ENCODE data around the gene PGM5.
"Not testable (repeated sequence)": the region's sequence is repeated elsewhere in the genome, so short reads cannot be mapped to it uniquely, and the experiment has no call there.

Gene PGM5

DNA sequence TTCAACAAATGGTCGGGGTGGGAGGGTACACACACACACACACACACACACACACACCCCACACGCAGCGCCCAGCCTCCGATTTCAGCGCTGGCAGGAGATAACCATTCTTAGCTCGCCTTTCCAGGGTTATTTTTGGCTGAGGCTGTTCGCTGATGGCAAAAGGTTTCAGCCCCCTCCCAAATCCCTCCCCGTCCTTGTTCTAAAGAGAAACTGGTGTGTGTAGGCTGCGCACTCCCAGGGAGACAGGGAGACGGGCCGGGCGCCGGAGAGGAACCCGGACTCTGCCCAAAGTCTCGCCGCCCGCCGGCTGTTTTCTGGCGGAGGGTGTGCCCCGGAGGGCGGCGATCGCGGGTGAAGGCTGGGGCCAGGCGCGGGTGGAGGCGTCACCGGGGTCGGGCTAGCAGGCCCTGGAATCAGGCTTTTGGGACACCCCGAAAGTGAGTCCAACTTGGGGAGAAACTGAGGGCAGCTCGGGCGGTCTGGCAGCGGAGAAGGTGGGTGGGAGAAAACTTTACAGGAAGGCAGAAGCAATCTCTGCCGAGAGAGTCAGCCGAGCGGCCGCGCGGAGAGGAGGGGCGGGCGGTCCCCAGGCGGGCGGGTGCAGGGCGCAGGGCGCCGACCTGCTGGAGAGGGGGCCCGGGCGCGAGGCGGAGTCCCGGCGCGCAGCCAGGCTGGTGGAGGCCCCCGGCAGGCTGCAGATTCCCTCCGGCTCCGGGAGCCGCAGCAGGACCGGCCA, at the start of gene PGM5:
PGM5 (plus strand) TSS at position 232 of the 739 bp plus-strand sequence. CDS start 517 bp downstream, outside the sequence.
- peak; percentile 9 for DNase-seq
- H3K4me1 Mint-ChIP-seq: peaks cover 6 to 12% of the 10 kb centered on the region in 2 donors
- H3K9me3 Mint-ChIP-seq, H3K36me3 Mint-ChIP-seq: not testable (repeated sequence)
- peak; percentile 74 to 77 for ATAC-seq (replicated peaks)
- peaks cover 11 to 36% of the 10 kb centered on the region in 2 donors for H3K27me3 Mint-ChIP-seq
- H3K27ac Mint-ChIP-seq: peak within 1 kb of the TSS; percentile 20
- H3K4me3 Mint-ChIP-seq: peak within 1 kb of the TSS; percentile 78 to 83

DNA sequence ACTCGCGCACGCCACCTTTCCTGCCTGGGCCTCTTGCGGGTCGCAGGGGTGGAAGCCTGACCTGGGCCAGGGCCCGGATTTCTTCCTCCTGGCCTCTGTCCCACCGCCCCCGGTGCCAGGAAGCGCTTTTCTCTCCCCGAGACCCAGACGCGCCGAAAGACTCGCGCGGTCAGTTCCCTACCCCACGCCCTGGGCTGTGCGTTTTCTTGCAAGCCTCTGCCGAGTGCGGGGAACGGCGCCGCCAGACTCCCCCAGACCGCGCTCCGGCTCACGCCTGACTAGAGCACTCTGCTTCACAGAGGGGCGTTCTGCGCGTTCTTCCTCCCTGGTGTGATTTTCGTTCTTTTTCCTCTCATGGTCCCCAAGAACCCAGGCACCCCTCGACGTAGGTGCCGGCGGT, 49.3 kb upstream of the PGM5 start:
- not testable (repeated sequence) for DNase-seq; H3K4me3 Mint-ChIP-seq; H3K9me3 Mint-ChIP-seq; H3K27me3 Mint-ChIP-seq; H3K36me3 Mint-ChIP-seq; ATAC-seq (replicated peaks); H3K4me1 Mint-ChIP-seq; H3K27ac Mint-ChIP-seq

DNA sequence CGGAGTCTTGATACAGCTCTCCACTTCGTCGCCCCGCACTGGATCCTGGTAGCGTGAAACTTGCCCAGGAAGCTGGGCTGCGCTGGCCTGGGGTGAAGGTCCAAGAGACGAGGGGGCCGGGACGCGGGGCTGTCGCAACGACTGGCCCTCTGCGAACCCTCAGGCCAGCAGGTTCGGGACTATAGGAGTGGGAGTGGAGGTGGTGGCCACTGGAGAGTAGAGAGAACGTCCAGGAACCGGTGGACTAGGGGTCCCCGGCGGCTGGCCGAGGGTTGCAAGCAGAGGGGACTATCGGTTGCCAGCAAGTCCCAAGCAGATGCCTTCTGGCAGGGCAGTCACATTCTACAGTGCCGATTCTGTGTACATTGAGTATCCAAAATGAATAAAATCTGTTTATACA, 48.8 kb upstream of the PGM5 start:
- not testable (repeated sequence) for H3K9me3 Mint-ChIP-seq; H3K27me3 Mint-ChIP-seq; H3K4me1 Mint-ChIP-seq; DNase-seq; ATAC-seq (replicated peaks); H3K4me3 Mint-ChIP-seq; H3K27ac Mint-ChIP-seq; H3K36me3 Mint-ChIP-seq

DNA sequence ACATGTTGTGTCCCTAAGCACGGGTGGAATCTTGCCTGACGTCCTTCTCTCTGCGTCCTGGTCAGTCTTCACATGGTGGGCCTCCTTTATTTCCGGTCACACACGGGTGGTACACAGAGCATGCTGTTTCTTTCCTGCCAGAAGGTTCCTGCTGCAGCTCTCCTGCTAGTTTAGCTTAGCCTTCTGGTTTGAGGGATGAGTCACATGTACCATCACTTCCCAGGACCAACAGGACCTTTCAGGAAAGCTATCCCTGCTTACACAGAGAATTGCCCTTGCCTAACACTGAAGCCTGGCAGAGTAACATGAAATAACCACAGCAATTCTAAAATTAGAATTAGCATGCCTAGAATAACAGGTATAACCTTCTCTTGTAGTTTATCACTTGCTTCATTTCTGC, 45.2 kb upstream of the PGM5 start:
- not testable (repeated sequence) for H3K4me1 Mint-ChIP-seq

DNA sequence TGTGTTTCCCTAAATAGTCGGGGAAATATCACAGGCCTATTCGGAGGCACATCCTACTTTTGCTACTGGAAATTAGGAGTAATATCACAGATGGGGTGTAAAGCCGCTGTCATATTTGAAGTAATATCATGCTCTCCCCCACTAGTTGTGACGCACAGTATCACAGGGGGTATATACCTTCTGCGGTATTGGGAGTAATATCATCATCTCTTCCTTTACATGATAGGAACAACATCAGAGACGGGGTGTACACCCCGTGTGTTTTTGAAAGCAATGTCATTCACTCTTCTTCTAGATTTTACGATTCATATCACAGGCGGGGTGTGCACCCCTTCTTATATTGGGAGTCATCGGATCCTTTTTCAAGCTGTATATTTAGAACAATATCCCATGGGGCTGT, 38.2 kb upstream of the PGM5 start:
- not testable (repeated sequence) for DNase-seq, H3K27ac Mint-ChIP-seq, H3K4me1 Mint-ChIP-seq, H3K9me3 Mint-ChIP-seq, H3K27me3 Mint-ChIP-seq, H3K4me3 Mint-ChIP-seq, H3K36me3 Mint-ChIP-seq
- ATAC-seq (replicated peaks): peak in 1 of 2 donors; percentile 25

More for the DNA sequence above, 45.2 kb upstream of the PGM5 start:
- not testable (repeated sequence) for H3K9me3 Mint-ChIP-seq; H3K27me3 Mint-ChIP-seq; H3K4me3 Mint-ChIP-seq; H3K36me3 Mint-ChIP-seq; DNase-seq; ATAC-seq (replicated peaks); H3K27ac Mint-ChIP-seq

DNA sequence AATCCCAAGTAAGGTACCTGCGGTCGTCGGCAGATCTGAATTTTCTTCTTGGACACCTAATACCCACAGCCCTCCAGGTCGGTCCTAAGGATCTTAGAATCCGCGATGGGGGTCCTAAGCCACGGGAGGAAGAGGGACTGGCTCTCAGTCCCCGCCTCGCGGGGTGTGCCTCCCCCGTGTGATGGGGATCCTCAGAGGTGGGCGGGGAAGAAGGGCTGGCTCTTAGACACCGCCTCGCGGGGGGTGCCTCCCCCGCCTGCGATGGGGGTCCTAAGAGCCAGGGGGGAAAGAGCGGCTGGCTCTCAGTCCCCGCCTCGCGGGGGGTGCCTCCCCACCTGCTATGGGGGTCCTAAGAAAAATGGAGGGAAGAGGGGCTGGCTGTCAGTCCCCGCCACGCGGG, 32.7 kb upstream of the PGM5 start:
- ATAC-seq (replicated peaks); H3K27me3 Mint-ChIP-seq; H3K9me3 Mint-ChIP-seq; DNase-seq; H3K4me3 Mint-ChIP-seq; H3K27ac Mint-ChIP-seq; H3K36me3 Mint-ChIP-seq; H3K4me1 Mint-ChIP-seq: not testable (repeated sequence)

DNA sequence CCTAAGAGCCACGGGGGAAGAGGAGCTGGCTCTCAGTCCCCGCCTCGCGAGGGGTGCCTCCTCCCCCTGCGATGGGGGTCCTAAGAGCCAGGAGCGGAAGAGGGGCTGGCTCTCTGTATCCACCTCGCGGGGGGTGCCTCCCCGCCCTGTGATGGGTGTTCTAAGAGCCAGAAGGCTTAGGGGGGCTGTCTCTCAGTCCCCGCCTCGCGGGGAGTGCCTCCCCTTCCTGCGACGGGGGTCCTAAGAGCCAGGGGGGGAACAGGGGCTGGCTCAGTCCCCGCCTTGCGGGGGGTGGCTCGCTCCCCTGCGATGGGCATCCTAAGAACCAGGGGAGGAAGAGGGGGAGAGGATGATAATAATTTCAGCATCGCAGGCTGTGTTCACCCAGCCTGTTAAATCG, 31.9 kb upstream of the PGM5 start:
- not testable (repeated sequence) for DNase-seq; H3K27me3 Mint-ChIP-seq; ATAC-seq (replicated peaks); H3K27ac Mint-ChIP-seq; H3K4me1 Mint-ChIP-seq; H3K9me3 Mint-ChIP-seq; H3K36me3 Mint-ChIP-seq; H3K4me3 Mint-ChIP-seq

DNA sequence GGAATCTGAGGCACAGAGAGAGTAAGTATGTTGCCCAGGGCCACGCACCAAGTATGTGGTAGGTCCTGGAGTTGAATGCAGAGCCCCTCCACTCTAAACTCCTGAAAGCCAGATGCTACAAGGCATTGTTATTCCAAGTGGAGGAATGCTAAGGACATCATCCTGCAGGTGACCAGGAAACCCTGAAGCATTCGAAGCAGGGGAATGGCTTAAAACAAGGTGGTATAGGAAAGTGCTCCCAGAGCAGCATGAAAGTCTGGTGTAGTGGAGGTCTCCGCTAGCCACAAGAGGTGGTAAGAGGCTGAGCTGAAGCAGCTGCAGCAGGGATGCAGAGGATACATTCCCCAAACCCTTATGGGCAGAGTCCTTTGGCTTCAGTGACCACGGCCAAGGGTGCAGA, 27.3 kb upstream of the PGM5 start:
- H3K27me3 Mint-ChIP-seq; H3K9me3 Mint-ChIP-seq; DNase-seq; ATAC-seq (replicated peaks); H3K27ac Mint-ChIP-seq; H3K36me3 Mint-ChIP-seq; H3K4me1 Mint-ChIP-seq; H3K4me3 Mint-ChIP-seq: not testable (repeated sequence)

DNA sequence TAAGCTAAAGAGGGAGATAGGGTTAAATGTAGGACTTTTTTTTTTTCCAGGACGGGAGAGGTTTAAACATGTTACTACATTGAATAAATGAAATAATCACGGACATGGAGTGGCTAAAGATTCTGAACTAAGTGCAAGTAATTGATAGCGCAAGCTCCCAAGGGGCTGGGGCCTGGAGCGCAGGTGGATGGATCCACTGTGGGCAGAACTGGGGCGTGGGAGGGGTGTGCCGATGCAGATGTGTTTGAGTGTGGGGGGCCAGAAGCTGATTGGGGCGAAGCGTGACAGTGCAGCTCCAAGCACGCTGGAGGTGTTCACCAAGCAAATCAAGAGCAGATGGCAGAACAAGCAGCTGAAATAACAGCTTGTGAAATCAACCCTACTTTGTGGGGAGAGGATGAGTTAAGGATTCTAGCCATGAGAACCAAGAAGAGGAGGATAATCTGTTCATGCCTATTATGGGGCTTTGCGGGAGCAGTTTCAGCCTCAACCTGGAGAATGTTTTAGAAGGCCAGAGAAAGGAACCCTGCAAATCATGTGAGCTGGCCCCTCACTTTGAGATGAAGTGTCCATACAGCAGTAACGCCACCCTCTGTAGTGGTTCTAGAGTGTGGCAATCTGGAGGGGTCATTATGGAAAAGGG, 25.8 kb upstream of the PGM5 start:
- not testable (repeated sequence) for H3K4me1 Mint-ChIP-seq; H3K9me3 Mint-ChIP-seq; DNase-seq; H3K36me3 Mint-ChIP-seq; ATAC-seq (replicated peaks); H3K4me3 Mint-ChIP-seq; H3K27ac Mint-ChIP-seq; H3K27me3 Mint-ChIP-seq

DNA sequence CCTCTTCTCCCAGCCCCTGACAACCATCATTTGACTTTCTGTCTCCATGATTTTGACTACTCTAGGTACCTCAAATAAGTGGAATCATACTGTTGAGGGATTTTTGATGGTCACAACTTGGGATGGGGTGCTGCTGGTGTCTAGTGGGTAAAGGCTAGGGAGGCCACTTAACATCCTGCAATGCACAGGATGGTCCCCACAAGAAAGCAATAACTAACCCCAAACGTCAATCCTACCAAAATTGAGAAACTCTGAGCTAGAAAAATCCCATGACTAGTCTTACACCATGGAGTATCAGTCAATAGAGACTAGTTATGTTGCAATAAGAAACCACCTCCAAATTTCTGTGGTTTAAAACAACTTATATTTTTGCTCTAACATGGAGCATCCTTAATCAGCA, 24.3 kb upstream of the PGM5 start:
- not testable (repeated sequence) for H3K9me3 Mint-ChIP-seq; DNase-seq; H3K4me3 Mint-ChIP-seq; H3K4me1 Mint-ChIP-seq; ATAC-seq (replicated peaks); H3K27ac Mint-ChIP-seq; H3K36me3 Mint-ChIP-seq
- H3K27me3 Mint-ChIP-seq: peaks cover 11% of the 10 kb centered on the region in 2 donors

DNA sequence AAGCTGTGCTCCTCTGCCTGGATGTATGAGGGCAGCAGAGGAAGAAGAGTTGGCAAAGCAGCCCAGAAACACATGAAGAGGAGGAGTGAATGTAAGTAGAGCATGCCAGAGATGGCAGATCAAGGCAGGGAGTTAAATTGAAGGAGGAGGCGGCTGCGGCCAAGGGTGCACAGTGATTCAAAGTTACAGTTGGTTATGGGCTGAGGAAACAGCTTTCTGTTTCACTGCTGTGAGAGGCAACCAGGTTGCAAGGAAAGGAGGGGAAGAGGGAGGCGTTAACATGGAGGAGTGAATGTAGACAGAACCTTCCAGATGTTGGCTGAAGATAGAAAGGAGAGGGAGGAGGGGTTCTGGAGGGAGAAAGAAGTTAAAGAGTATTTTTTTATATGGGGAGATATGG, 20.5 kb upstream of the PGM5 start:
- not testable (repeated sequence) for H3K4me1 Mint-ChIP-seq; H3K9me3 Mint-ChIP-seq; ATAC-seq (replicated peaks); H3K4me3 Mint-ChIP-seq; DNase-seq; H3K27ac Mint-ChIP-seq; H3K36me3 Mint-ChIP-seq
- peaks cover 11% of the 10 kb centered on the region in 2 donors for H3K27me3 Mint-ChIP-seq

DNA sequence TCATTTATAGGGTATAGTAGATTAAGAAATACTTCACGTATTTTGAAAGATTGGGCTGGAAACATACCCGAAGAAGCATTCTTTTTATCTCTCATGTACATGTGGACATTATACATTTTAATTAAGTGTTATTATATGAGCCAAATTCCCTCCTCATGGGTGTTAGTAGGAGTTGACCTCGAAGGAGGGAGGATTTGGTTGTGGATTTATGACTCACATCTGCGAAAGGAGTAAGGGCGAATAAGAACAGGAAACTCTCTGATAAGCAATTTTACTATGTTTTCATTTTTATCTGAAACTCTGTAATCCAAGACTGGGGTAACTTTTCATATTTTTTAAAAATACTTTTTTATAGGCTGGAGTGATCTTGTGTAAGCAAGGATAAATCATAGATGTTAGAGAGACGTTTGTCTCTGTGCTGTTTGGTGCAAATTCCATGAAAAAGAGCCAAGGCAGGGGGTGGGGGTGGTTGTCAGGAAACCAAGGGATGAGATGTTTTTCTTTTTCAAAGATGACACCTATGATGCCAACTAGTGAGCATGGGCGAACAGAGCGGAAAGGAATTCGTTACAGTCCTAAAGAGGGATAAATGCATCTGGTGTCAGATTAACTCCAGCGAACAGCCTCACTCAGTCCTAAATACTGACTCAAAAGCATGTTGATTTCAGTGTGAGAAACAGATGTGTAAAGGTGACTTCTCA, 19.6 kb upstream of the PGM5 start:
- DNase-seq; ATAC-seq (replicated peaks); H3K4me3 Mint-ChIP-seq; H3K36me3 Mint-ChIP-seq; H3K4me1 Mint-ChIP-seq; H3K9me3 Mint-ChIP-seq: not testable (repeated sequence)
- Mint-ChIP-seq H3K27ac (peak overlapping the region; percentile 47), H3K27me3 (peaks cover 11% of the 10 kb centered on the region in 2 donors)

DNA sequence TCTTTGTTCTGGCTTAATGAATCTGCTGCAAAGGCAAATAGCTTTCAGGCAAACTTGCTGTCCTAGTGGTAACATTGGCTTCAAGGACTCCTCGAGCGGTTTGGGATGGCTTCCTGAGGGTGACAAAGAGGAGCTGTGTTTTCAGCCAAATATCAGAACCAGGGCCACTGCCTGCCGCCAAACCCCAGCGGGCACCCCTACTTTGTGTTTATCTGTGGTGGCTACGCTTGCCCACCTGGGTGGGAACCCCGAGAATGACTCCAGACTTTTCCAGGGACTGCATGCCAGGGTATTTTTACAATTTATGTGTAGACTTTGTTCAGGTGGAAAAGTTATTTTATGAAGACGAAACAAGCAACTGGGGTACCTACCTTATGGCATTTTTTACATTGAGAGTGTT, 18.4 kb upstream of the PGM5 start:
- ATAC-seq (replicated peaks); H3K9me3 Mint-ChIP-seq; H3K27ac Mint-ChIP-seq; DNase-seq; H3K4me3 Mint-ChIP-seq; H3K36me3 Mint-ChIP-seq; H3K4me1 Mint-ChIP-seq: not testable (repeated sequence)
- H3K27me3 Mint-ChIP-seq: peaks cover 11% of the 10 kb centered on the region in 2 donors

DNA sequence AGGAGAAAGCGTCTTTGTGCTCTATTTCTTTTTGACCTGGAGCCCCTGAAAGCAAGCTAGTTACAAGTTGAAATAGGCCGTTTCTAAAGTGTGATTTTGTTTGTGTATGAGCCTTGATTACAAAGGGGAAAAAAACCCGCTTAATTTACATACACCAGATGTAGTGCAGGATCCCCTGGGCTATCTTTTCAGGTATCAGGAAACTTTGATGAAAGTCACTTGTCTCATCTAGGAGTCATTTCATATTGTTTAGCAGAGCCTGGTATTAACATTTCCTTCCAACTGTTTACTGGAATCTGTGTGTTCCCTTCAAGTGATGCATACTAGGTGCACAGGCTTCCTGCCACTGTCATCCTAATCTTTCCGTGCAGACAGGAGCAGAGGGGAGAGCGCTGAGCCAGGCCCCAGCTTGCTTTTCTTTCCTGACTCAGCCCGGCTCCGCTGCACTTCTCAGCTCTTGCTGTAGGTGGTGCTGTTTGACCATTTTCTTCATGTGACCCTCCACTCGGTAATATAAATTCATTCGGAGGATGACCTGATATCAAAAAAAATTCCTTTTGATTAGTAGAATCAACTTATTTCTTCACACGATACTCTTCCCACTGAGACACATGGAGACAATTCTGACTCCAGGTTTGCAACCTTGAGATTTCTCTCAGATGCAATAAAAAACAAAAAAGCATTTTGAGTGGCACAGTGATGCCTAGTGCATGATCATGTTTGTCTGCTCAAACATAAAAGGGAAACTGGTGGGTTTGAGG, 14.0 kb upstream of the PGM5 start:
- H3K27ac Mint-ChIP-seq, H3K4me3 Mint-ChIP-seq, H3K27me3 Mint-ChIP-seq, DNase-seq, H3K9me3 Mint-ChIP-seq, H3K4me1 Mint-ChIP-seq, H3K36me3 Mint-ChIP-seq: not testable (repeated sequence)
- peak; percentile 86 to 88 for ATAC-seq (replicated peaks)
